GM21576 (cell line): ENCODE measurements around the gene ZBTB6.
"Not testable (repeated sequence)": the region's sequence is repeated elsewhere in the genome, so short reads cannot be mapped to it uniquely, and the experiment has no call there.

ENCODE experiments used
- ATAC-seq: cut with Tn5 transposase; IDR thresholded peaks from one replicate; pipeline ENCODE4 v1.9.1; 2021; ENCODE audit warnings: mild to moderate bottlenecking, moderate library complexity; ENCODE audit not compliant: unreplicated experiment

The ZBTB6 gene

GRCh38 chr9:122929796-122930354 is 16.8 kb upstream of the ZBTB6 start:
- ATAC-seq, result no peak

- ATAC-seq, result no peak
Observed at GRCh38 chr9:122923947-122924346, 10.8 kb upstream of the ZBTB6 start.

GRCh38 chr9:122922713-122923112 is 9.6 kb upstream of the ZBTB6 start:
- no peak for ATAC-seq

GRCh38 chr9:122918310-122918709 is 5.2 kb upstream of the ZBTB6 start:
- no peak for ATAC-seq

GRCh38 chr9:122912671-122912963 is 506 bp downstream of the ZBTB6 start:
- no peak for ATAC-seq

GRCh38 chr9:122906122-122906521 is 7.0 kb downstream of the ZBTB6 start:
- ATAC-seq, result not testable (repeated sequence)

GRCh38 chr9:122904823-122905710 is 8.1 kb downstream of the ZBTB6 start, which contains the start of gene RC3H2:
Gene RC3H2, minus strand, starts transcription at chr9:122905359. Its CDS starts 7,850 bp downstream, at chr9:122897509.
- ATAC-seq, result peak; percentile 87

GRCh38 chr9:122904466-122904822 is 8.7 kb downstream of the ZBTB6 start:
- peak; percentile 36 for ATAC-seq

GRCh38 chr9:122900791-122901190 is 12.3 kb downstream of the ZBTB6 start:
- ATAC-seq, result no peak

GRCh38 chr9:122897969-122898368 is 15.2 kb downstream of the ZBTB6 start:
- ATAC-seq, result no peak

GRCh38 chr9:122888480-122888879 is 24.6 kb downstream of the ZBTB6 start:
- no peak for ATAC-seq

- ATAC-seq, result no peak
Observed at GRCh38 chr9:122883125-122883524, 30.0 kb downstream of the ZBTB6 start.

GRCh38 chr9:122879443-122879842 is 33.7 kb downstream of the ZBTB6 start:
- no peak for ATAC-seq

- ATAC-seq, result no peak
Observed at GRCh38 chr9:122875523-122875922, 37.6 kb downstream of the ZBTB6 start.

- ATAC-seq, result not testable (repeated sequence)
Observed at GRCh38 chr9:122867276-122867675, 45.8 kb downstream of the ZBTB6 start.

- ATAC-seq, result no peak
Observed at GRCh38 chr9:122866079-122866478, 47.0 kb downstream of the ZBTB6 start.

- no peak for ATAC-seq
Observed at GRCh38 chr9:122865300-122865699, 47.8 kb downstream of the ZBTB6 start.

- ATAC-seq, result no peak
Observed at GRCh38 chr9:122863407-122863806, 49.7 kb downstream of the ZBTB6 start.

GRCh38 chr9:122860319-122861142 is 52.6 kb downstream of the ZBTB6 start:
- no peak for ATAC-seq
